GM18858 (cell line): ENCODE measurements around the gene PCDHB2.
"Not testable (repeated sequence)": the region's sequence is repeated elsewhere in the genome, so short reads cannot be mapped to it uniquely, and the experiment has no call there.

ENCODE experiments used
- ATAC-seq: cut with Tn5 transposase; IDR thresholded peaks from one replicate; pipeline ENCODE4 v1.9.1; 2021; ENCODE audit not compliant: unreplicated experiment

Gene PCDHB2

GRCh38 chr5:141135718-141136266, 41.4 kb downstream of the PCDHB2 start:
- no peak for ATAC-seq

GRCh38 chr5:141137346-141137745, 42.9 kb downstream of the PCDHB2 start:
- ATAC-seq = not testable (repeated sequence)
